HepG2 (cell line): Measurements from ENCODE around the gene EGLN1. TPM values are rescaled to one million over a fixed set of nuclear protein-coding genes. Genes with fewer than 3 reads are reported as not detected.

Experiments
- ATAC-seq: fragments of 200-7000 bp; cut with Tn5 transposase; 3 replicates; pipeline ENCODE4 v1.9.1; 2020; ENCODE audit warnings: mild to moderate bottlenecking, moderate library complexity
- BruUV-seq: library from RNA; stranded (reverse); fragments of 400-500 nt; replicated peaks from 2 replicates; lab custom pipeline; 2021; lab: Mats Ljungman, UMichigan
- CTCF ChIA-PET: fragments of 300-600 bp; formaldehyde crosslinking; extraction: SDS; loops from one replicate; lab custom pipeline; 2021; ENCODE audit warnings: low total read pairs, inconsistent platforms, low intra/inter-chr PET ratio; lab: Yijun Ruan, JAX
- POLR2A ChIA-PET: fragments of 350-600 bp; sonication (Branson Sonifier 250); formaldehyde crosslinking; loops from one replicate; lab custom pipeline; 2020; ENCODE audit warnings: antibody characterized with exemption, inconsistent platforms; lab: Yijun Ruan, JAX
- DNase-seq: peaks from one replicate; pipeline ENCODE4 v3.0.0-alpha.2; 2015; ENCODE audit warnings: low spot score
- FAIRE-seq: peaks from 3 replicates; lab custom pipeline; 2011; peaks lifted over from hg19 to GRCh38; lab: Jason Lieb, UNC
- H2AFZ ChIP-seq: one replicate; pipeline ENCODE4 v1.6.1; 2011; ENCODE audit warnings: low read length, inconsistent platforms
- H3K27ac ChIP-seq: fragments of 300-600 bp; 3 replicates; pipeline ENCODE4 v1.8.0; 2011; ENCODE audit warnings: mixed run types, mild to moderate bottlenecking, mixed read lengths, low read length, inconsistent platforms; ENCODE audit not compliant: insufficient read depth; ENCODE audit errors: extremely low read length
- H3K27me3 ChIP-seq, 2 experiments: fragments of 200-600 bp in 1 of 2; 2 replicates in 1 of 2; 3 replicates in 1 of 2; pipeline versions ENCODE4 v1.6.0 to v1.8.0; 2011; ENCODE audit warnings: low read length in 2 of 2, mild to moderate bottlenecking in 2 of 2, moderate library complexity in 2 of 2, inconsistent platforms in 1 of 2; ENCODE audit not compliant: insufficient read depth in 2 of 2, control insufficient read depth in 1 of 2
- H3K36me3 ChIP-seq, 2 experiments: fragments of 200-600 bp in 1 of 2; replicated peaks in 1 of 2; 2 replicates in 1 of 2; 3 replicates in 1 of 2; pipeline versions ENCODE4 v1.5.1 to v1.8.0; 2011; ENCODE audit warnings: low read length in 2 of 2, inconsistent platforms in 1 of 2; ENCODE audit not compliant: insufficient read depth in 2 of 2, control insufficient read depth in 1 of 2
- H3K4me1 ChIP-seq: 2 replicates; pipeline ENCODE4 v1.5.1; 2012; ENCODE audit warnings: low read length, inconsistent platforms; ENCODE audit not compliant: insufficient read depth
- H3K4me2 ChIP-seq: 2 replicates; pipeline ENCODE4 v1.6.0; 2011; ENCODE audit warnings: low read depth, low read length, inconsistent platforms
- H3K4me3 ChIP-seq, 3 experiments: fragments of 200-600 bp in 1 of 3; sonication (generic), shearing (Covaris generic) in 1 of 3; replicated peaks in 1 of 3; 2 replicates each; pipeline ENCODE4 v1.5.1; 2011 to 2016; ENCODE audit warnings: low read length in 3 of 3, inconsistent platforms in 2 of 3, low read depth in 2 of 3, mild to moderate bottlenecking in 2 of 3, control low read depth in 1 of 3, mixed read lengths in 1 of 3; ENCODE audit not compliant: insufficient read depth in 1 of 3
- H3K79me2 ChIP-seq: one replicate; pipeline ENCODE4 v1.6.1; 2011; ENCODE audit warnings: low read length, inconsistent platforms; ENCODE audit not compliant: insufficient read depth
- H3K9ac ChIP-seq: 2 replicates; pipeline ENCODE4 v1.6.0; 2011; ENCODE audit warnings: mild to moderate bottlenecking, low read depth, low read length, inconsistent platforms; ENCODE audit not compliant: insufficient read depth
- H3K9me3 ChIP-seq: 2 replicates; pipeline ENCODE4 v1.5.1; 2012; ENCODE audit warnings: mild to moderate bottlenecking, low read length
- H4K20me1 ChIP-seq: 2 replicates; pipeline ENCODE4 v1.6.0; 2011; ENCODE audit warnings: inconsistent platforms, mild to moderate bottlenecking, low read length, moderate library complexity; ENCODE audit not compliant: insufficient read depth
- ARNT ChIP-seq: fragments of 450-650 bp; IDR thresholded peaks from 2 replicates; pipeline ENCODE4 v1.6.1; 2017
- BORCS8-MEF2B ChIP-seq: sonication (generic); formaldehyde crosslinking; IDR thresholded peaks from 2 replicates; pipeline ENCODE4 v1.8.0; 2022; ENCODE audit warnings: mild to moderate bottlenecking, missing genetic modification reagents
- CENPT ChIP-seq: sonication (generic); formaldehyde crosslinking; IDR thresholded peaks from 2 replicates; pipeline ENCODE4 v1.8.0; 2022; ENCODE audit warnings: low read depth, mild to moderate bottlenecking, moderate library complexity, missing genetic modification reagents
- HDAC1 ChIP-seq: sonication (generic); formaldehyde crosslinking; IDR thresholded peaks from 2 replicates; pipeline ENCODE4 v1.5.1; 2020; ENCODE audit warnings: mild to moderate bottlenecking, missing genetic modification reagents
- KMT2A ChIP-seq: sonication (generic); formaldehyde crosslinking; IDR thresholded peaks from 2 replicates; pipeline ENCODE4 v1.4.0; 2020; ENCODE audit warnings: missing genetic modification reagents
- MTA3 ChIP-seq: sonication (generic); formaldehyde crosslinking; IDR thresholded peaks from 2 replicates; pipeline ENCODE4 v1.4.0; 2020; ENCODE audit warnings: missing genetic modification reagents
- RXRA ChIP-seq: sonication (generic); formaldehyde crosslinking; IDR thresholded peaks from 2 replicates; pipeline ENCODE4 v1.5.1; 2020; ENCODE audit warnings: missing genetic modification reagents
- ZBTB20 ChIP-seq: sonication (generic); formaldehyde crosslinking; IDR thresholded peaks from 2 replicates; pipeline ENCODE4 v1.8.1; 2023; ENCODE audit warnings: missing genetic modification reagents, low read depth, mild to moderate bottlenecking, borderline replicate concordance
- ZMAT3 ChIP-seq: sonication (generic); formaldehyde crosslinking; conservative IDR thresholded peaks from 2 replicates; pipeline ENCODE4 v1.7.0; 2021; ENCODE audit warnings: missing genetic modification reagents
- ZNF605 ChIP-seq: sonication (generic); formaldehyde crosslinking; IDR thresholded peaks from 2 replicates; pipeline ENCODE4 v1.8.0; 2022; ENCODE audit warnings: mild to moderate bottlenecking, missing genetic modification reagents
- ZNF879 ChIP-seq: sonication (generic); formaldehyde crosslinking; IDR thresholded peaks from 2 replicates; pipeline ENCODE4 v1.8.1; 2023; ENCODE audit warnings: missing genetic modification reagents
- WGBS: methylation state at CpG from one replicate; pipeline ENCODE4 v1.1.6; 2017; ENCODE audit warnings: low lambda C conversion rate; 5-methylcytosine and 5-hydroxymethylcytosine counted together
- in situ Hi-C: cut with HindIII; loops from 2 replicates; pipeline ENCODE4 v1.10.0; 2017; ENCODE audit warnings: low pct_unique_long_range_greater_than_20kb; ENCODE audit not compliant: extremely low pct_ligation_motif_present
- intact Hi-C: fragments of 100-400 bp; cut with micrococcal nuclease; formaldehyde crosslinking; loops from one replicate; pipeline ENCODE4 v1.10.0; 2022; ENCODE audit not compliant: unreplicated experiment
- polyA plus RNA-seq, 8 experiments: library from polyadenylated mRNA; depleted of rRNA in 3 of 8; stranded (reverse) in 7 of 8; unstranded in 1 of 8; fragments of >200 nt; fragmentation: Illumina TruSeq in 4 of 8; extraction: Trizol in 4 of 8; gene quantifications; 2 replicates each; pipeline versions ENCODE4 v1.2.1 to v1.2.3, GENCODE V29; 2011 to 2016; ENCODE audit warnings: low read depth in 4 of 8, missing spikeins in 1 of 8, mixed read lengths in 1 of 8; ENCODE audit not compliant: insufficient read depth in 1 of 8
- total RNA-seq, 5 experiments: library from RNA; depleted of rRNA; stranded (reverse); fragments of >200 nt; fragmentation: Illumina TruSeq; extraction: Trizol; gene quantifications; 2 replicates each; pipeline ENCODE4 v1.2.3, GENCODE V29; 2016; ENCODE audit warnings: low read depth in 1 of 5
- TF ChIP-seq, protein P1 (sequence below): sonication (generic); formaldehyde crosslinking; IDR thresholded peaks from 2 replicates; pipeline ENCODE4 v1.4.0; 2020; ENCODE audit warnings: missing genetic modification reagents
- TF ChIP-seq, protein P2 (sequence below): sonication (generic); formaldehyde crosslinking; IDR thresholded peaks from 2 replicates; pipeline ENCODE4 v1.4.0; 2020; ENCODE audit warnings: missing genetic modification reagents
- TF ChIP-seq, protein P3 (sequence below): IDR thresholded peaks from 2 replicates; pipeline ENCODE4 v1.6.1; 2012; ENCODE audit warnings: low read length, improper control_type of control experiment

The EGLN1 gene
- total and polyA plus RNA-seq, 2 of the 13 experiments (the other 11 are each of a cell fraction or from before 2014, with no cell fraction given): 34.4 to 44.1 TPM

DNA sequence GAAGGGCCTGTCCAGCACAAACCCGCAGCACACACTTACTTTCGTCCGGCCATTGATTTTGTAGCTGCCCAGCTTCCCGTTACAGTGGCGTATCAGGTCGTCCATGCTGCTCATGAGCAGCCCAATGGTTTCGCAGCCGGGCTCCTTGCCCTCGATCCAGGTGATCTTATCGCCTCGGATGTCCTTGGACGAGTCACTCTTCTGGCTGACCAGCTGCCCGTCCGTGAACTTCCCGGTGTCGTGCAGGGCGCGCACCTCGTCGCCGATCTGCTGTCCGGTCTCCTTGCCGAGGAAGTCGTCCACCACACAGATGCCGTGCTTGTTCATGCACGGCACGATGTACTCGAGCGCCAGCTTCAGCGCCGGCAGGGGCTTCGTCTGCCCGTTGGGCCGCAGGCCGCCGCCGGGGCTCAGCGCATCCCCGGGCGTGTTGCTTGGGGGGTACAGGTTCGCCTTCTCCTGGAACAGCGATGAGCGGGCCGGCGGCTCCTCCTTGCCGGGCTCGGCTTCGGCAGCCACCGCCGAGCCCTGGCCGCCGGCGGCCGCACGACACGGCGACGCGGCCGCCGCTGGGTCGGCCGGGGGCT lies 1.0 kb downstream of the EGLN1 start:
- ATAC-seq (peak; percentile 10), DNase-seq (no peak), FAIRE-seq (no peak)
- no peaks in the 10 kb centered on the region for H3K36me3 ChIP-seq
- peak overlapping the region; percentile 88 for H3K27ac ChIP-seq
- peaks cover 35% of the 10 kb centered on the region for H3K4me1 ChIP-seq
- no peaks in the 10 kb centered on the region; a peak in 1 of 5 replicates for H3K27me3 ChIP-seq
- peak overlapping the region; percentile 87 for H3K9ac ChIP-seq
- H3K79me2 ChIP-seq: peaks cover 56% of the 10 kb centered on the region
- H3K9me3 ChIP-seq: no peaks in the 10 kb centered on the region
- peak overlapping the region; percentile 80 to 100 (median 99) for H3K4me3 ChIP-seq
- ChIA-PET CTCF (no interaction called here), POLR2A (interaction anchor here (1.1 to 1.6 kb wide), 3 partner anchors 19 to 157 kb away, joined by 3 to 5 read pairs (median 5); partner anchors contain the start of genes EXOC8 and SPRTN)
- peaks cover 50% of the 10 kb centered on the region for H4K20me1 ChIP-seq
- in situ Hi-C loops: loop anchor here (10.0 kb wide), 1 partner anchor 114 kb away; no protein-coding TSS in a partner anchor
- H2AFZ ChIP-seq: no peak overlapping the region
- intact Hi-C loops: loop anchor here (2.0 to 5.0 kb wide), 2 partner anchors 64 to 131 kb away; no protein-coding TSS in a partner anchor
- peak overlapping the region; percentile 86 for H3K4me2 ChIP-seq
- BruUV-seq: no TSS peak
- whole genome bisulfite sequencing: under 1% methylated on average over 18 of the region's 63 CpGs
- TF ChIP-seq ARNT (no peak), ZNF879 (CRISPR knock-in tag) (no peak), ZNF605 (CRISPR knock-in tag) (peak; percentile 8; the same call in 1 of the 2 replicates), KMT2A (CRISPR knock-in tag) (peak; percentile 83), RXRA (CRISPR knock-in tag) (peak; percentile 44; the same call in 1 of the 2 replicates), CENPT (CRISPR knock-in tag) (no peak), MTA3 (no peak), ZBTB20 (CRISPR knock-in tag) (no peak), HDAC1 (peak; percentile 81), BORCS8-MEF2B (CRISPR knock-in tag) (0 out of 2 replicates have a peak, but pooled peaks have one; percentile 5), ZMAT3 (0 out of 2 replicates have a peak, but pooled peaks have one; percentile 9)
- TF ChIP-seq, protein P1, sequence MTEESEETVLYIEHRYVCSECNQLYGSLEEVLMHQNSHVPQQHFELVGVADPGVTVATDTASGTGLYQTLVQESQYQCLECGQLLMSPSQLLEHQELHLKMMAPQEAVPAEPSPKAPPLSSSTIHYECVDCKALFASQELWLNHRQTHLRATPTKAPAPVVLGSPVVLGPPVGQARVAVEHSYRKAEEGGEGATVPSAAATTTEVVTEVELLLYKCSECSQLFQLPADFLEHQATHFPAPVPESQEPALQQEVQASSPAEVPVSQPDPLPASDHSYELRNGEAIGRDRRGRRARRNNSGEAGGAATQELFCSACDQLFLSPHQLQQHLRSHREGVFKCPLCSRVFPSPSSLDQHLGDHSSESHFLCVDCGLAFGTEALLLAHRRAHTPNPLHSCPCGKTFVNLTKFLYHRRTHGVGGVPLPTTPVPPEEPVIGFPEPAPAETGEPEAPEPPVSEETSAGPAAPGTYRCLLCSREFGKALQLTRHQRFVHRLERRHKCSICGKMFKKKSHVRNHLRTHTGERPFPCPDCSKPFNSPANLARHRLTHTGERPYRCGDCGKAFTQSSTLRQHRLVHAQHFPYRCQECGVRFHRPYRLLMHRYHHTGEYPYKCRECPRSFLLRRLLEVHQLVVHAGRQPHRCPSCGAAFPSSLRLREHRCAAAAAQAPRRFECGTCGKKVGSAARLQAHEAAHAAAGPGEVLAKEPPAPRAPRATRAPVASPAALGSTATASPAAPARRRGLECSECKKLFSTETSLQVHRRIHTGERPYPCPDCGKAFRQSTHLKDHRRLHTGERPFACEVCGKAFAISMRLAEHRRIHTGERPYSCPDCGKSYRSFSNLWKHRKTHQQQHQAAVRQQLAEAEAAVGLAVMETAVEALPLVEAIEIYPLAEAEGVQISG: peak; percentile 25; the same call in 1 of the 2 replicates
- TF ChIP-seq, protein P2, sequence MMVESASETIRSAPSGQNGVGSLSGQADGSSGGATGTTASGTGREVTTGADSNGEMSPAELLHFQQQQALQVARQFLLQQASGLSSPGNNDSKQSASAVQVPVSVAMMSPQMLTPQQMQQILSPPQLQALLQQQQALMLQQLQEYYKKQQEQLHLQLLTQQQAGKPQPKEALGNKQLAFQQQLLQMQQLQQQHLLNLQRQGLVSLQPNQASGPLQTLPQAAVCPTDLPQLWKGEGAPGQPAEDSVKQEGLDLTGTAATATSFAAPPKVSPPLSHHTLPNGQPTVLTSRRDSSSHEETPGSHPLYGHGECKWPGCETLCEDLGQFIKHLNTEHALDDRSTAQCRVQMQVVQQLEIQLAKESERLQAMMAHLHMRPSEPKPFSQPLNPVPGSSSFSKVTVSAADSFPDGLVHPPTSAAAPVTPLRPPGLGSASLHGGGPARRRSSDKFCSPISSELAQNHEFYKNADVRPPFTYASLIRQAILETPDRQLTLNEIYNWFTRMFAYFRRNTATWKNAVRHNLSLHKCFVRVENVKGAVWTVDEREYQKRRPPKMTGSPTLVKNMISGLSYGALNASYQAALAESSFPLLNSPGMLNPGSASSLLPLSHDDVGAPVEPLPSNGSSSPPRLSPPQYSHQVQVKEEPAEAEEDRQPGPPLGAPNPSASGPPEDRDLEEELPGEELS (CRISPR knock-in tag): 0 out of 2 replicates have a peak, but pooled peaks have one; percentile 1
- TF ChIP-seq, protein P3, sequence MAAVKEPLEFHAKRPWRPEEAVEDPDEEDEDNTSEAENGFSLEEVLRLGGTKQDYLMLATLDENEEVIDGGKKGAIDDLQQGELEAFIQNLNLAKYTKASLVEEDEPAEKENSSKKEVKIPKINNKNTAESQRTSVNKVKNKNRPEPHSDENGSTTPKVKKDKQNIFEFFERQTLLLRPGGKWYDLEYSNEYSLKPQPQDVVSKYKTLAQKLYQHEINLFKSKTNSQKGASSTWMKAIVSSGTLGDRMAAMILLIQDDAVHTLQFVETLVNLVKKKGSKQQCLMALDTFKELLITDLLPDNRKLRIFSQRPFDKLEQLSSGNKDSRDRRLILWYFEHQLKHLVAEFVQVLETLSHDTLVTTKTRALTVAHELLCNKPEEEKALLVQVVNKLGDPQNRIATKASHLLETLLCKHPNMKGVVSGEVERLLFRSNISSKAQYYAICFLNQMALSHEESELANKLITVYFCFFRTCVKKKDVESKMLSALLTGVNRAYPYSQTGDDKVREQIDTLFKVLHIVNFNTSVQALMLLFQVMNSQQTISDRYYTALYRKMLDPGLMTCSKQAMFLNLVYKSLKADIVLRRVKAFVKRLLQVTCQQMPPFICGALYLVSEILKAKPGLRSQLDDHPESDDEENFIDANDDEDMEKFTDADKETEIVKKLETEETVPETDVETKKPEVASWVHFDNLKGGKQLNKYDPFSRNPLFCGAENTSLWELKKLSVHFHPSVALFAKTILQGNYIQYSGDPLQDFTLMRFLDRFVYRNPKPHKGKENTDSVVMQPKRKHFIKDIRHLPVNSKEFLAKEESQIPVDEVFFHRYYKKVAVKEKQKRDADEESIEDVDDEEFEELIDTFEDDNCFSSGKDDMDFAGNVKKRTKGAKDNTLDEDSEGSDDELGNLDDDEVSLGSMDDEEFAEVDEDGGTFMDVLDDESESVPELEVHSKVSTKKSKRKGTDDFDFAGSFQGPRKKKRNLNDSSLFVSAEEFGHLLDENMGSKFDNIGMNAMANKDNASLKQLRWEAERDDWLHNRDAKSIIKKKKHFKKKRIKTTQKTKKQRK: no peak
